Astrocyte (in vitro differentiated cells and primary cell): ENCODE data around the gene NTRK3. TPM values are rescaled to one million over a fixed set of nuclear protein-coding genes. Genes with fewer than 3 reads are reported as not detected.

Experiments used
- DNase-seq: peaks from one replicate; pipeline ENCODE4 v3.0.0-alpha.2; 2010; ENCODE audit warnings: low read depth
- FAIRE-seq: peaks from 2 replicates; lab custom pipeline; 2011; peaks lifted over from hg19 to GRCh38; lab: Jason Lieb, UNC
- H2AFZ ChIP-seq: 2 replicates; pipeline ENCODE4 v1.6.0; 2012; ENCODE audit warnings: low read depth, low read length, inconsistent platforms
- H3K27ac ChIP-seq: 2 replicates; pipeline ENCODE4 v1.5.1; 2011; ENCODE audit warnings: low read depth, low read length, inconsistent platforms
- H3K27me3 ChIP-seq: 2 replicates; pipeline ENCODE4 v1.6.0; 2011; ENCODE audit warnings: low read length, inconsistent platforms; ENCODE audit not compliant: insufficient read depth
- H3K36me3 ChIP-seq: 2 replicates; pipeline ENCODE4 v1.5.1; 2011; ENCODE audit warnings: low read length, inconsistent platforms; ENCODE audit not compliant: insufficient read depth
- H3K4me1 ChIP-seq: 2 replicates; pipeline ENCODE4 v1.5.1; 2011; ENCODE audit warnings: low read length, inconsistent platforms; ENCODE audit not compliant: insufficient read depth
- H3K4me2 ChIP-seq: 2 replicates; pipeline ENCODE4 v1.6.0; 2012; ENCODE audit warnings: low read length, inconsistent platforms
- H3K4me3 ChIP-seq: 2 replicates; pipeline ENCODE4 v1.5.1; 2011; ENCODE audit warnings: low read depth, mild to moderate bottlenecking, low read length, inconsistent platforms; ENCODE audit not compliant: insufficient read depth
- H3K79me2 ChIP-seq: 2 replicates; pipeline ENCODE4 v1.6.0; 2012; ENCODE audit warnings: mild to moderate bottlenecking, low read length, inconsistent platforms; ENCODE audit not compliant: insufficient read depth
- H3K9ac ChIP-seq: 2 replicates; pipeline ENCODE4 v1.6.0; 2012; ENCODE audit warnings: mild to moderate bottlenecking, low read length, inconsistent platforms
- H3K9me3 ChIP-seq: 2 replicates; pipeline ENCODE4 v1.5.1; 2012; ENCODE audit warnings: low read depth, mild to moderate bottlenecking, low read length, inconsistent platforms; ENCODE audit not compliant: insufficient read depth
- H4K20me1 ChIP-seq: 2 replicates; pipeline ENCODE4 v1.6.0; 2012; ENCODE audit warnings: low read length, inconsistent platforms; ENCODE audit not compliant: insufficient read depth
- H3K27ac Mint-ChIP-seq: one replicate; pipeline ENCODE4 v1.8.0; 2021; ENCODE audit warnings: mild to moderate bottlenecking, mixed read lengths; ENCODE audit not compliant: unreplicated experiment
- H3K27me3 Mint-ChIP-seq: one replicate; pipeline ENCODE4 v1.8.0; 2021; ENCODE audit warnings: low read depth, mixed read lengths; ENCODE audit not compliant: unreplicated experiment
- H3K36me3 Mint-ChIP-seq: one replicate; pipeline ENCODE4 v1.8.0; 2021; ENCODE audit warnings: low read depth, mixed read lengths; ENCODE audit not compliant: unreplicated experiment
- H3K4me1 Mint-ChIP-seq: one replicate; pipeline ENCODE4 v1.8.0; 2021; ENCODE audit warnings: low read depth, mixed read lengths; ENCODE audit not compliant: unreplicated experiment
- H3K4me3 Mint-ChIP-seq: one replicate; pipeline ENCODE4 v1.8.0; 2021; ENCODE audit warnings: mild to moderate bottlenecking, moderate library complexity, mixed read lengths; ENCODE audit not compliant: unreplicated experiment
- H3K9me3 Mint-ChIP-seq: one replicate; pipeline ENCODE4 v1.8.0; 2021; ENCODE audit warnings: mild to moderate bottlenecking, mixed read lengths; ENCODE audit not compliant: unreplicated experiment
- CTCF ChIP-seq: IDR thresholded peaks from 2 replicates; pipeline ENCODE4 v1.5.1; 2011; ENCODE audit warnings: low read depth, mild to moderate bottlenecking, inconsistent platforms, low read length, moderate library complexity; ENCODE audit not compliant: insufficient read depth
- EZH2 ChIP-seq: IDR thresholded peaks from 2 replicates; pipeline ENCODE4 v1.6.1; 2012; ENCODE audit warnings: mild to moderate bottlenecking, low read length, inconsistent platforms; ENCODE audit not compliant: insufficient read depth
- total RNA-seq: library from RNA; stranded (reverse); gene quantifications from 2 replicates; pipeline ENCODE4 v1.2.1, GENCODE V29; 2021

Gene NTRK3
- total RNA-seq, 1 donor from 2014 or later: 12.9 TPM

GRCh38 chr15:87941606-87942005 lies 314.9 kb downstream of the NTRK3 start:
- DNase-seq: peak; percentile 10
- Histone ChIP-seq H3K4me1 (peaks cover 11% of the 10 kb centered on the region), H3K27ac (no peak overlapping the region), H3K4me2 (no peak overlapping the region), H3K79me2 (no peaks in the 10 kb centered on the region), H3K4me3 (peak overlapping the region; percentile 5), H3K27me3 (peaks cover 2% of the 10 kb centered on the region), H3K36me3 (no peaks in the 10 kb centered on the region), H3K9ac (no peak overlapping the region), H4K20me1 (no peaks in the 10 kb centered on the region), H3K9me3 (no peaks in the 10 kb centered on the region), H2AFZ (no peak overlapping the region)
- Mint-ChIP-seq H3K4me1 (peaks cover 34% of the 10 kb centered on the region), H3K27me3 (peaks cover 27% of the 10 kb centered on the region), H3K9me3 (no peaks in the 10 kb centered on the region), H3K36me3 (no peaks in the 10 kb centered on the region), H3K27ac (no peak overlapping the region), H3K4me3 (no peak overlapping the region)
- TF ChIP-seq CTCF: no peak
- no peak for TF ChIP-seq EZH2
- no peak for FAIRE-seq

- H3K27ac ChIP-seq: no peak overlapping the region
- TF ChIP-seq EZH2: no peak
- TF ChIP-seq CTCF: no peak
- peaks cover 34% of the 10 kb centered on the region for H3K4me1 Mint-ChIP-seq
- H3K36me3 ChIP-seq: no peaks in the 10 kb centered on the region
- H4K20me1 ChIP-seq: no peaks in the 10 kb centered on the region
- FAIRE-seq (peak; percentile 41), DNase-seq (peak; percentile 66)
- H3K4me1 ChIP-seq: peaks cover 11% of the 10 kb centered on the region
- no peak overlapping the region for H3K4me3 ChIP-seq
- no peak overlapping the region for H3K27ac Mint-ChIP-seq
- H2AFZ ChIP-seq: no peak overlapping the region
- peaks cover 2% of the 10 kb centered on the region for H3K27me3 ChIP-seq
- H3K9me3 ChIP-seq: no peaks in the 10 kb centered on the region
- no peak overlapping the region for H3K4me2 ChIP-seq
- H3K27me3 Mint-ChIP-seq: peaks cover 28% of the 10 kb centered on the region
- H3K36me3 Mint-ChIP-seq: peaks cover 2% of the 10 kb centered on the region
- H3K9ac ChIP-seq: no peak overlapping the region
- no peaks in the 10 kb centered on the region for H3K9me3 Mint-ChIP-seq
- no peak overlapping the region for H3K4me3 Mint-ChIP-seq
- no peaks in the 10 kb centered on the region for H3K79me2 ChIP-seq
Observed at GRCh38 chr15:87940768-87941167, 315.8 kb downstream of the NTRK3 start.

GRCh38 chr15:87939848-87940457 lies 316.6 kb downstream of the NTRK3 start:
- Histone ChIP-seq H3K79me2 (no peaks in the 10 kb centered on the region), H3K27me3 (peaks cover 2% of the 10 kb centered on the region), H3K9me3 (no peaks in the 10 kb centered on the region), H3K4me3 (no peak overlapping the region), H3K27ac (no peak overlapping the region), H2AFZ (no peak overlapping the region), H3K9ac (no peak overlapping the region), H4K20me1 (no peaks in the 10 kb centered on the region), H3K4me2 (no peak overlapping the region), H3K4me1 (peaks cover 11% of the 10 kb centered on the region), H3K36me3 (no peaks in the 10 kb centered on the region)
- no peak overlapping the region for H3K27ac Mint-ChIP-seq
- H3K4me3 Mint-ChIP-seq: no peak overlapping the region
- no peak for TF ChIP-seq CTCF
- TF ChIP-seq EZH2: no peak
- peaks cover 2% of the 10 kb centered on the region for H3K36me3 Mint-ChIP-seq
- DNase-seq: peak; percentile 15
- FAIRE-seq: no peak
- H3K27me3 Mint-ChIP-seq: peaks cover 37% of the 10 kb centered on the region
- peaks cover 34% of the 10 kb centered on the region for H3K4me1 Mint-ChIP-seq
- peaks cover 3% of the 10 kb centered on the region for H3K9me3 Mint-ChIP-seq
